Suprapubic skin (tissue), 4 donors: ENCODE results near the gene SEZ6L. TPM values are rescaled to one million over a fixed set of nuclear protein-coding genes. Genes with fewer than 3 reads are reported as not detected.
A peak's percentile ranks its signal among the peaks of the same experiment; 100 is the strongest.

Experiments used
- DNase-seq, 2 donors: peaks; one replicate each; pipeline ENCODE4 v3.0.0-alpha.2; 2019; ENCODE audit warnings: low spot score in 2 of 2
- H3K27ac ChIP-seq: fragments of 200-600 bp; sonication (generic); one replicate; pipeline ENCODE4 v1.5.1; 2019
- H3K27me3 ChIP-seq: fragments of 200-600 bp; sonication (generic); one replicate; pipeline ENCODE4 v1.5.1; 2019
- H3K36me3 ChIP-seq: fragments of 200-600 bp; sonication (generic); one replicate; pipeline ENCODE4 v1.5.1; 2019
- H3K4me1 ChIP-seq: fragments of 200-600 bp; sonication (generic); one replicate; pipeline ENCODE4 v1.5.1; 2019
- H3K4me3 ChIP-seq: fragments of 200-600 bp; sonication (generic); one replicate; pipeline ENCODE4 v1.5.1; 2019; ENCODE audit warnings: mild to moderate bottlenecking
- H3K9me3 ChIP-seq: fragments of 200-600 bp; sonication (generic); one replicate; pipeline ENCODE4 v1.5.1; 2019
- EP300 ChIP-seq: sonication (generic); formaldehyde crosslinking; IDR thresholded peaks from one replicate; pipeline ENCODE4 v1.6.1; 2017; ENCODE audit warnings: antibody characterized with exemption
- POLR2A ChIP-seq, 2 donors: fragments of 450-650 bp; IDR thresholded peaks; one replicate each; pipeline ENCODE4 v1.6.1; 2017; ENCODE audit warnings: antibody characterized with exemption in 2 of 2, mild to moderate bottlenecking in 2 of 2, moderate library complexity in 2 of 2
- POLR2AphosphoS5 ChIP-seq, 3 donors: sonication (generic); formaldehyde crosslinking; IDR thresholded peaks; one replicate each; pipeline ENCODE4 v1.6.1; 2017; ENCODE audit warnings: antibody characterized with exemption in 3 of 3
- WGBS: methylation state at CpG from one replicate; pipeline ENCODE4 v1.1.5; 2018; 5-methylcytosine and 5-hydroxymethylcytosine counted together
- total RNA-seq, 4 donors: library from RNA; depleted of rRNA; stranded (reverse); fragments of >200 nt; gene quantifications; one replicate each; pipeline ENCODE4 v1.1.0, GENCODE V29; 2016
- TF ChIP-seq, protein P1 (sequence below), 2 donors: fragments of 200-600 bp in 1 of 2; fragments of 450-650 bp in 1 of 2; sonication (generic) in 1 of 2; IDR thresholded peaks; one replicate each; pipeline ENCODE4 v1.5.1; 2016 to 2019; ENCODE audit warnings: antibody characterized with exemption in 2 of 2, mild to moderate bottlenecking in 1 of 2, moderate library complexity in 1 of 2

SEZ6L gene
- total RNA-seq, 4 donors from 2014 or later = 0.24 to 2.2 (median 0.89) TPM

DNA sequence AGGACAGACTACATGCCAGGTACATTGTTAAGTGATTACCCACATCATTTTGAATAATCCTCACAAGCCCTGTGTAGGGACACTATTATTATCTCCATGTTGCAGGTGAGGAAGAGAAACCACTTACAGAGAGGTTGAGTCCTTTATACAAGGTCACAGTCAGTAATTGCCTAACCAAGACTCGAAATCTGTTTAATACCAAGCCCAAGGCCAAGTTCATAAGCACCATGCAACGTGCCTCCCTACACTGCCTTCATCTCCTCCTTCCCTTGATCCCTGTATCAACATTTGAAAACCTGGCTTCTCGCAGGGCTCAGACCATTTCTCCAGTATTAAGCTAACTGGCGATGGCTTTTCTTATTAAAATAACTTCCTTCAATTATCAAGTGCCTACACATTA is 41.7 kb upstream of the SEZ6L start:
- Histone ChIP-seq H3K27ac (no peak overlapping the region), H3K4me3 (no peak overlapping the region), H3K27me3 (peaks cover 11% of the 10 kb centered on the region), H3K36me3 (no peaks in the 10 kb centered on the region), H3K4me1 (no peaks in the 10 kb centered on the region), H3K9me3 (no peaks in the 10 kb centered on the region)
- TF ChIP-seq, protein P1, sequence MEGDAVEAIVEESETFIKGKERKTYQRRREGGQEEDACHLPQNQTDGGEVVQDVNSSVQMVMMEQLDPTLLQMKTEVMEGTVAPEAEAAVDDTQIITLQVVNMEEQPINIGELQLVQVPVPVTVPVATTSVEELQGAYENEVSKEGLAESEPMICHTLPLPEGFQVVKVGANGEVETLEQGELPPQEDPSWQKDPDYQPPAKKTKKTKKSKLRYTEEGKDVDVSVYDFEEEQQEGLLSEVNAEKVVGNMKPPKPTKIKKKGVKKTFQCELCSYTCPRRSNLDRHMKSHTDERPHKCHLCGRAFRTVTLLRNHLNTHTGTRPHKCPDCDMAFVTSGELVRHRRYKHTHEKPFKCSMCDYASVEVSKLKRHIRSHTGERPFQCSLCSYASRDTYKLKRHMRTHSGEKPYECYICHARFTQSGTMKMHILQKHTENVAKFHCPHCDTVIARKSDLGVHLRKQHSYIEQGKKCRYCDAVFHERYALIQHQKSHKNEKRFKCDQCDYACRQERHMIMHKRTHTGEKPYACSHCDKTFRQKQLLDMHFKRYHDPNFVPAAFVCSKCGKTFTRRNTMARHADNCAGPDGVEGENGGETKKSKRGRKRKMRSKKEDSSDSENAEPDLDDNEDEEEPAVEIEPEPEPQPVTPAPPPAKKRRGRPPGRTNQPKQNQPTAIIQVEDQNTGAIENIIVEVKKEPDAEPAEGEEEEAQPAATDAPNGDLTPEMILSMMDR (IDR thresholded peaks at IDR 0.05) = no peak
- no peak for TF ChIP-seq POLR2AphosphoS5 (IDR thresholded peaks at IDR 0.05)
- no peak for TF ChIP-seq POLR2A (IDR thresholded peaks at IDR 0.05)
- no peak for TF ChIP-seq EP300
- 68% methylated on average over 4 of the region's 4 CpGs for WGBS
- DNase-seq = no peak

DNA sequence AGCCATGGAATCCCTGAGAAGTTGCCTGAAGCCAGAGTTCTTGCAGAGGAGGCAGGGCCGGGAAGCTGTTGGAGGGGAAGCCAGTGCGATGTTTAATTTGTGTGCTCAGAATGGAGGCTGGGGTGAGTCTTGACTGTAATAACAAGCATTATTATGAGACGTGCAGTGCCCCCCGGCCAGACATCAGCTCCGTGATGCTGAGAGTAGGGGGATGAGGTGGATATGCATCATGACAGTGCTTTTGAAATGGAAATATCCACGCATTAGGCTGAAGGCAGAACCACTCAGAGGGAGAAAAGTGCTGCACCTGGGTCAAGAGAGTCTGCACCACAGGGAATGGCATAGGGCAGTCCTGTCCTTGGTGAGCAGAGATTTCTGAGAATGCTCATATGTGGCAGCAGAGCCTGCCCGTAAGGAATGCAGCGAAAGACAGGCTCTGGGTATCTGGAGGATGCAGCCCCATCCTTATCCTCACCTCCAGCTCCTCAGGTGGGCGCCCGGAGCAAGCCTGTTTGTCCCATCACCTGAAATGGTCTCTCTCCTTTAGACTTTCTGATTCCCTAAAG is 37.6 kb upstream of the SEZ6L start:
- Histone ChIP-seq H3K4me1 (no peaks in the 10 kb centered on the region), H3K9me3 (no peaks in the 10 kb centered on the region), H3K4me3 (no peak overlapping the region), H3K36me3 (no peaks in the 10 kb centered on the region), H3K27me3 (peaks cover 25% of the 10 kb centered on the region), H3K27ac (no peak overlapping the region)
- WGBS = 43% methylated on average over 6 of the region's 10 CpGs
- TF ChIP-seq POLR2A (IDR thresholded peaks at IDR 0.05) (no peak), EP300 (no peak), POLR2AphosphoS5 (IDR thresholded peaks at IDR 0.05) (no peak)
- TF ChIP-seq, protein P1 (IDR thresholded peaks at IDR 0.05) = no peak
- DNase-seq = no peak

DNA sequence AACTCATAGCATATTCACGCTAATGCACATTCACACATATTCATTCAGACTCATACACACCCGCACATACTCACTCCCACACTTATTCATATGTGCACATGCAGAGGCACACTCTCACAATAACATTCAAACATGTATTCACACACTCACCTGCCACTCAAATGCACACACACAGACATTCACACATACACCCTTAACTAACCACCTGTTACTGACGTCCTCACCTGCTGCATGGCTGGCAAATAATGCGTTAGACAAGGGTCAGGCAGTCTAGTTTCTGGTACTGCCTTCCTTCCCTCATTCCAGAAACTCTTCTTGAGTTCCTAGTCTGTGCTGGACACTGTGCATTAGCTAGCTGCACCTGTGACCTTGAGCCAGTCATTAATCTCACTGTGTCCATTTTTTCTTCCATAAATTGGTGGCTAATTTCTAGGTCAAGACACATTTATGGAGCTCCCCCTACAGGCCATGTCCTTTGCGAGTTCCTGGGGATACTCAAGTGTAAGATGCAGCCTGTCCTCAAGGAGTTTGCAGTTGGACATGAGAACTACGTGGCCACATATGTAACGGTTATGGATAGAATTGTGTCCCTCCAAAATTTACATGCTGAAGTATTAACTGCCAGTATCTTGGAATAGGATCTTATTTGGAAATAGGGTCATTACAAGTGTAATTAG is 34.5 kb upstream of the SEZ6L start:
- TF ChIP-seq POLR2AphosphoS5 (IDR thresholded peaks at IDR 0.05) (no peak), EP300 (no peak), POLR2A (IDR thresholded peaks at IDR 0.05) (no peak)
- TF ChIP-seq, protein P1 (IDR thresholded peaks at IDR 0.05) = no peak
- Histone ChIP-seq H3K27ac (no peak overlapping the region), H3K36me3 (no peaks in the 10 kb centered on the region), H3K4me1 (no peaks in the 10 kb centered on the region), H3K9me3 (no peaks in the 10 kb centered on the region), H3K4me3 (no peak overlapping the region), H3K27me3 (peaks cover 33% of the 10 kb centered on the region)
- DNase-seq = no peak
- WGBS = 69% methylated on average over 7 of the region's 7 CpGs

DNA sequence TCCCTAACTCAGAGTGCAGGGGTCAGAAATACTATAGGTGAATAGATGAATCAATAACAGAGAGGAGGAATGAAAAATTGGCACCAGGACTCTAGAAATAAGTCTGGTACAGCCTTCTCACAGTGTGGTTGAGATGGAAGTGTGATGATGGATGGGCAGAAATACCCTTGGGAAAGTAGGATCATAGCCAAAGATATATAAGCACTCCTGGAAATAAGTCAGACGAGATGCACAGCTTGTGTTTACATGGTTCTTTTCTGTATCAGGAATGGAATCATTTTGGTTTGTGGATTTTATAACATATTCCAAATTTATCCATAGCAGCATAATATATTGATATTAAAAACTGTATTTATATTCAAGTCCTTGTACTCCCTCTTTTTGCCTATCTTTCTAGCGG is 33.5 kb upstream of the SEZ6L start:
- Histone ChIP-seq H3K4me3 (no peak overlapping the region), H3K4me1 (no peaks in the 10 kb centered on the region), H3K27ac (no peak overlapping the region), H3K9me3 (no peaks in the 10 kb centered on the region), H3K27me3 (peaks cover 33% of the 10 kb centered on the region), H3K36me3 (no peaks in the 10 kb centered on the region)
- TF ChIP-seq EP300 = no peak
- TF ChIP-seq, protein P1 (IDR thresholded peaks at IDR 0.05) = no peak
- no peak for TF ChIP-seq POLR2A (IDR thresholded peaks at IDR 0.05)
- no peak for TF ChIP-seq POLR2AphosphoS5 (IDR thresholded peaks at IDR 0.05)
- no peak for DNase-seq
- WGBS = 79% methylated on average over 2 of the region's 2 CpGs

DNA sequence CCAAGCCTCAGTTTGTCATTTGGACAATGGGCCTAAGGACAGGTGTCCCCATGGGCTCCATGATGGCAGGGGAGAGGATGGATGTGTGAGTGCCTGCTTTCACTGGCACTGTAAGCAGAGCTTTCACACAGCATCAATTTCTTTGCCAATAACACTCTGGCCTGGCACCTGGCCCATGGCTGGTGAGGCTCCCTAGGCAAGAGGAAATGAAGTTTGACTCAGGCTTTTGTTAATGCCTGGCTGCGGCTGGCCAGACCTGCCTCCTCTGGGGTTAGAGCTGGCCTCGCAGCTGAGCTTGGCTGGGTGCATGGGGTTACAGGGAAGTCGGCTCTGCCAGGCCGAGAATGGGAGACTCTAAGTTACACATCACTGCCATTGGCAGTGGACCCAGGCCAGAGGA is 30.0 kb upstream of the SEZ6L start:
- peaks cover 18% of the 10 kb centered on the region for H3K27me3 ChIP-seq
- H3K27ac ChIP-seq = no peak overlapping the region
- no peaks in the 10 kb centered on the region for H3K9me3 ChIP-seq
- no peak for TF ChIP-seq POLR2AphosphoS5 (IDR thresholded peaks at IDR 0.05)
- TF ChIP-seq EP300 = no peak
- 30% methylated on average over 2 of the region's 4 CpGs for WGBS
- H3K36me3 ChIP-seq = no peaks in the 10 kb centered on the region
- H3K4me3 ChIP-seq = no peak overlapping the region
- peak in 1 of 2 donors; percentile 61 for DNase-seq
- no peaks in the 10 kb centered on the region for H3K4me1 ChIP-seq
